Neuronal stem cell (in vitro differentiated cells): ENCODE measurements around the gene CCDC179.

ENCODE experiments used
- DNase-seq: peaks from one replicate; pipeline ENCODE4 v3.0.0-alpha.2; 2013; ENCODE audit warnings: low spot score
- H2AFZ ChIP-seq: one replicate; pipeline ENCODE4 v1.6.1; 2013; ENCODE audit warnings: mild to moderate bottlenecking, low read length, inconsistent platforms
- H2AK5ac ChIP-seq: 2 replicates; pipeline ENCODE4 v1.6.1; 2013; ENCODE audit warnings: low read depth, mild to moderate bottlenecking, inconsistent platforms, low read length, moderate library complexity, mixed read lengths
- H2BK120ac ChIP-seq: 2 replicates; pipeline ENCODE4 v1.6.1; 2013; ENCODE audit warnings: low read depth, mild to moderate bottlenecking, inconsistent platforms, low read length, moderate library complexity, mixed read lengths
- H2BK12ac ChIP-seq: one replicate; pipeline ENCODE4 v1.6.1; 2013; ENCODE audit warnings: low read length, inconsistent platforms
- H2BK15ac ChIP-seq: 2 replicates; pipeline ENCODE4 v1.6.1; 2013; ENCODE audit warnings: mild to moderate bottlenecking, low read length, inconsistent platforms, mixed read lengths
- H2BK5ac ChIP-seq: one replicate; pipeline ENCODE4 v1.6.1; 2013; ENCODE audit warnings: inconsistent platforms, mild to moderate bottlenecking, low read length, moderate library complexity
- H3K14ac ChIP-seq: one replicate; pipeline ENCODE4 v1.6.1; 2013; ENCODE audit warnings: low read length, inconsistent platforms
- H3K18ac ChIP-seq: 2 replicates; pipeline ENCODE4 v1.6.1; 2013; ENCODE audit warnings: low read length, inconsistent platforms
- H3K23ac ChIP-seq: 2 replicates; pipeline ENCODE4 v1.6.1; 2013; ENCODE audit warnings: low read depth, mild to moderate bottlenecking, mixed read lengths, low read length, inconsistent platforms; ENCODE audit not compliant: poor library complexity
- H3K27ac ChIP-seq: replicated peaks from 3 replicates; pipeline ENCODE4 v1.5.1; 2013; ENCODE audit warnings: low read length, inconsistent platforms
- H3K27me3 ChIP-seq, 3 experiments: 2 replicates each; pipeline ENCODE4 v1.6.1; 2013; ENCODE audit warnings: low read length in 3 of 3, mild to moderate bottlenecking in 2 of 3, inconsistent platforms in 1 of 3, low read depth in 1 of 3, mixed read lengths in 1 of 3, moderate library complexity in 1 of 3; ENCODE audit not compliant: control insufficient read depth in 3 of 3, insufficient read depth in 3 of 3
- H3K36me3 ChIP-seq, 2 donors: replicated peaks in 1 of 2; 2 replicates each; pipeline ENCODE4 v1.6.1; 2013; ENCODE audit warnings: low read length in 2 of 2; ENCODE audit not compliant: control insufficient read depth in 2 of 2, insufficient read depth in 2 of 2
- H3K4ac ChIP-seq: 2 replicates; pipeline ENCODE4 v1.6.1; 2013; ENCODE audit warnings: inconsistent platforms, mild to moderate bottlenecking, low read length, moderate library complexity
- H3K4me1 ChIP-seq, 2 donors: 1 replicate in 1 of 2; 2 replicates in 1 of 2; pipeline ENCODE4 v1.6.1; 2013; ENCODE audit warnings: low read length in 2 of 2, low read depth in 1 of 2; ENCODE audit not compliant: control insufficient read depth in 2 of 2, insufficient read depth in 1 of 2
- H3K4me2 ChIP-seq: one replicate; pipeline ENCODE4 v1.6.1; 2013; ENCODE audit warnings: mild to moderate bottlenecking, low read length, inconsistent platforms; ENCODE audit not compliant: insufficient read depth, poor library complexity, severe bottlenecking
- H3K4me3 ChIP-seq, 2 donors: 2 replicates each; pipeline ENCODE4 v1.5.1; 2013; ENCODE audit warnings: low read length in 2 of 2, mild to moderate bottlenecking in 2 of 2, inconsistent platforms in 1 of 2, moderate library complexity in 1 of 2
- H3K79me1 ChIP-seq: one replicate; pipeline ENCODE4 v1.6.1; 2013; ENCODE audit warnings: low read depth, mild to moderate bottlenecking, inconsistent platforms, low read length, moderate library complexity
- H3K9ac ChIP-seq: one replicate; pipeline ENCODE4 v1.6.1; 2013; ENCODE audit warnings: mild to moderate bottlenecking, low read depth, low read length, inconsistent platforms; ENCODE audit not compliant: poor library complexity
- H3K9me3 ChIP-seq, 2 donors: replicated peaks in 1 of 2; 2 replicates each; pipeline versions ENCODE3 to v1.6.1; 2013; ENCODE audit warnings: low read length in 2 of 2, mild to moderate bottlenecking in 2 of 2, inconsistent platforms in 1 of 2, low read depth in 1 of 2, mixed read lengths in 1 of 2, moderate library complexity in 1 of 2; ENCODE audit not compliant: control insufficient read depth in 2 of 2, insufficient read depth in 1 of 2
- H4K8ac ChIP-seq: one replicate; pipeline ENCODE4 v1.6.1; 2013; ENCODE audit warnings: low read depth, mild to moderate bottlenecking, inconsistent platforms, low read length, moderate library complexity
- H4K91ac ChIP-seq: one replicate; pipeline ENCODE4 v1.6.1; 2013; ENCODE audit warnings: low read length, low read depth, mild to moderate bottlenecking, inconsistent platforms; ENCODE audit not compliant: poor library complexity
- WGBS, 2 donors: extraction: QIAGEN DNeasy Blood & Tissue Kit; methylation state at CpG; one replicate each; pipeline ENCODE4 v1.1.7; 2013; ENCODE audit warnings: missing lambda C conversion rate in 2 of 2, mixed read lengths in 1 of 2; ENCODE audit not compliant: insufficient read length in 2 of 2, insufficient replicate concordance in 1 of 2; ENCODE audit errors: extremely low coverage in 2 of 2; 5-methylcytosine and 5-hydroxymethylcytosine counted together

CCDC179 gene

GRCh38 chr11:22878604-22879003, 18.3 kb upstream of the CCDC179 start:
- H2BK15ac ChIP-seq: no peak overlapping the region
- no peak overlapping the region for H2AFZ ChIP-seq
- no peak overlapping the region for H2AK5ac ChIP-seq
- no peak overlapping the region for H3K4me2 ChIP-seq
- H3K9me3 ChIP-seq: no peaks in the 10 kb centered on the region
- no peak overlapping the region for H3K27ac ChIP-seq
- H3K23ac ChIP-seq: no peak overlapping the region
- H2BK120ac ChIP-seq: no peak overlapping the region
- H3K9ac ChIP-seq: no peak overlapping the region
- no peak overlapping the region for H3K18ac ChIP-seq
- H3K79me1 ChIP-seq: no peaks in the 10 kb centered on the region
- H3K4me1 ChIP-seq: no peaks in the 10 kb centered on the region
- no peaks in the 10 kb centered on the region for H3K36me3 ChIP-seq
- no peak overlapping the region for H2BK12ac ChIP-seq
- no peak overlapping the region for H2BK5ac ChIP-seq
- DNase-seq: no peak
- no peak overlapping the region for H3K4me3 ChIP-seq
- H3K27me3 ChIP-seq: no peaks in the 10 kb centered on the region
- H4K8ac ChIP-seq: no peak overlapping the region
- no peak overlapping the region for H3K4ac ChIP-seq
- H3K14ac ChIP-seq: no peak overlapping the region
- H4K91ac ChIP-seq: no peak overlapping the region

- H3K79me1 ChIP-seq: no peaks in the 10 kb centered on the region
- no peak overlapping the region for H3K4ac ChIP-seq
- H2AFZ ChIP-seq: no peak overlapping the region
- H2BK5ac ChIP-seq: no peak overlapping the region
- H3K4me2 ChIP-seq: no peak overlapping the region
- no peak overlapping the region for H2BK15ac ChIP-seq
- H3K9me3 ChIP-seq: no peaks in the 10 kb centered on the region
- no peaks in the 10 kb centered on the region for H3K27me3 ChIP-seq
- H3K9ac ChIP-seq: no peak overlapping the region
- no peak for DNase-seq
- H4K8ac ChIP-seq: no peak overlapping the region
- no peak overlapping the region for H3K27ac ChIP-seq
- H3K18ac ChIP-seq: no peak overlapping the region
- no peak overlapping the region for H2AK5ac ChIP-seq
- no peak overlapping the region for H3K4me3 ChIP-seq
- H3K36me3 ChIP-seq: no peaks in the 10 kb centered on the region
- H2BK12ac ChIP-seq: no peak overlapping the region
- H3K4me1 ChIP-seq: no peaks in the 10 kb centered on the region
- no peak overlapping the region for H2BK120ac ChIP-seq
- H4K91ac ChIP-seq: no peak overlapping the region
- no peak overlapping the region for H3K23ac ChIP-seq
- no peak overlapping the region for H3K14ac ChIP-seq
These were observed 17.8 kb upstream of the CCDC179 start for GRCh38 chr11:22878039-22878438.

- Histone ChIP-seq H4K8ac (no peak overlapping the region), H2BK5ac (no peak overlapping the region), H3K27me3 (no peaks in the 10 kb centered on the region), H3K18ac (no peak overlapping the region), H3K14ac (no peak overlapping the region), H3K23ac (no peak overlapping the region), H3K79me1 (no peaks in the 10 kb centered on the region), H3K4me3 (no peak overlapping the region), H3K36me3 (no peaks in the 10 kb centered on the region), H2BK12ac (no peak overlapping the region), H4K91ac (no peak overlapping the region), H3K4ac (no peak overlapping the region), H2BK15ac (no peak overlapping the region), H2BK120ac (no peak overlapping the region), H3K4me2 (no peak overlapping the region), H3K9ac (no peak overlapping the region), H2AK5ac (no peak overlapping the region), H3K9me3 (no peaks in the 10 kb centered on the region), H2AFZ (no peak overlapping the region), H3K27ac (no peak overlapping the region), H3K4me1 (no peaks in the 10 kb centered on the region)
- peak; percentile 74 for DNase-seq
- no CpG with 5 or more reads among the region's 2 CpGs for WGBS, 2 donors
These were observed 15.7 kb upstream of the CCDC179 start for GRCh38 chr11:22875869-22876473.

- Histone ChIP-seq H3K4me2 (no peak overlapping the region), H3K23ac (no peak overlapping the region), H3K4ac (no peak overlapping the region), H4K8ac (no peak overlapping the region), H3K18ac (no peak overlapping the region), H3K14ac (no peak overlapping the region), H2BK5ac (no peak overlapping the region), H2BK12ac (no peak overlapping the region), H3K36me3 (no peaks in the 10 kb centered on the region), H3K9me3 (peaks cover 0 to 1% of the 10 kb centered on the region in 2 donors), H3K9ac (no peak overlapping the region), H3K4me1 (no peaks in the 10 kb centered on the region), H3K79me1 (no peaks in the 10 kb centered on the region), H3K27me3 (no peaks in the 10 kb centered on the region), H4K91ac (no peak overlapping the region), H2BK15ac (no peak overlapping the region), H2AK5ac (no peak overlapping the region), H3K27ac (no peak overlapping the region), H2BK120ac (no peak overlapping the region), H3K4me3 (no peak overlapping the region), H2AFZ (no peak overlapping the region)
- WGBS, 2 donors: no CpG with 5 or more reads among the region's 3 CpGs
- DNase-seq: no peak
These were observed 9.1 kb upstream of the CCDC179 start for GRCh38 chr11:22869325-22869724.
